SIG-M5 treated with dmso at 0.1 percent for 504 hours (cell line): ENCODE results near the gene TMEM63B.
"Not testable (repeated sequence)": the region's sequence is repeated elsewhere in the genome, so short reads cannot be mapped to it uniquely, and the experiment has no call there.

Experiments
- DNase-seq: peaks from one replicate; lab custom pipeline; 2025; ENCODE audit not compliant: unreplicated experiment; lab: John Stamatoyannopoulos, UW

TMEM63B gene

DNA sequence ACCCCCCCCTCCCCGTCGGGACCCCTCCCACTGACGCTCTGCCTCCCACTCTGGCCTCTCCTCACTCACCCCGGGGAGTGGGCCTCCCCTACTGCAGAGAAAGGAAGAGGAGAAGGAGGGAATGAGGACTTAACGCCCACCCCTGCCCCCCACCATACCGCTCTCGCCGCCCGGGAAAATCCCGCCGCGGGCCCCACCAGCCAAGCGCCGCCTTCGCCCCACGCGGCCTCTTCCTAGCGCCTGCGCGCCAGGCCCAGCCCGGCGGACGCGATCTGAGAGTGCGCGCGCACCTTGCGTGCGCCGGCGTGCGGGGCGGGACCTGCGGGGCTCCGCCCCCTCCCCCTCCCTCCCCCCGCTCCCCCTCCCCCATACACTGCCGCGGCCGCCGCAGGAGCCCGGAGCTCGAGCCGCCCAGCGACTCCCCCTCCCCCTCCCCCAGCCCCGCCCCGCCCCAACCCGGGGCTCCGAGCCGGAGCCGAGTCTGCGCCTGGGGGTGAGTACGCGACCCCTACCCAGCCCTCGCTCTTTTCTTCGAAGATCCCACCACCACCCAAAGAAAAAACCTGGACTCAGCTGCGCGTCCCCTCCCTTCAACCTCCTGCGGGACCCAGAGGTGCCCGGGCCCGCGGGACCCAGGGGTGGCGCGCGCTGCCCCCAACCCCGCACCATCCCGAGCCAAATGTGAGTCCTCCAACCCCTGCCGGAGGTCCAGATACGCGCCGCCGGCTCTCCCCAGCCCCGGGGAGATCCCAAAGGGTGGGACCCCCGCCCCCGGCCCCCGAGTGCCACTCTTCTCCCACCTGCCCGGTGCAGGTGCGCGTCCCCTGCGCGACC is at the start of gene TMEM63B, which contains the start of gene MRPL14:
TMEM63B (plus strand) TSS at position 369 of the 834 bp plus-strand sequence. CDS start 7,031 bp downstream, outside the sequence.
MRPL14 (minus strand) TSS at position 267 of the 834 bp plus-strand sequence. CDS start 10,841 bp downstream, outside the sequence.
- DNase-seq, result peak; percentile 65

DNA sequence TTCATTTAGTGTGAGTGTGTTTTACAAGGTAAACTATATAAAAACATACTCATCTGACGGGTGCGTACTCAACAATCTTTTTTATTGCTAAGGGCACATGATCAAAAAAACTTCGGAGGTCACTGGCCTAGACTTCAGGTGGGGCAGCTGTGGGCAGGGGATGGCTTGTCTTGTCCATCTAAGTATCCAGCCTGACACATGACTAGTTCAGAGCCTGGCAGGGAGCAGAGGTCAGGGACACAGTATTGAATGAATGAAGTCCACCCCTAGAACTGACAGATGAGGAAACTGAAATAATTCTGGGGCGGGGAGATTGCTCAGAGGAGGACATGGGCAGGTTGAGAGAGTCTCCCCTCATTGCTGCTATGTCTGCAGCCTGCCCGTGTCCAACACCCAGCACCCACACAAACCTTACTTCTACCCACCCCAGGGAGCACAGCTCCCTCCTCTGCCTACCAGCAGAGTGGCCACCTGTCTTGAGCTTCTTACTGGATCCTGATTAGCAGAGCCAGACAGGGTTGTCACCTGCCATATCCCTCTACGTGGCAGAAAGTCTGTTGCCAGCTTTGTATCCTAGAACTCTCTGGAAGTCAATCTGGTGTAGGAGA is 49.0 kb upstream of the TMEM63B start:
- no peak for DNase-seq

DNA sequence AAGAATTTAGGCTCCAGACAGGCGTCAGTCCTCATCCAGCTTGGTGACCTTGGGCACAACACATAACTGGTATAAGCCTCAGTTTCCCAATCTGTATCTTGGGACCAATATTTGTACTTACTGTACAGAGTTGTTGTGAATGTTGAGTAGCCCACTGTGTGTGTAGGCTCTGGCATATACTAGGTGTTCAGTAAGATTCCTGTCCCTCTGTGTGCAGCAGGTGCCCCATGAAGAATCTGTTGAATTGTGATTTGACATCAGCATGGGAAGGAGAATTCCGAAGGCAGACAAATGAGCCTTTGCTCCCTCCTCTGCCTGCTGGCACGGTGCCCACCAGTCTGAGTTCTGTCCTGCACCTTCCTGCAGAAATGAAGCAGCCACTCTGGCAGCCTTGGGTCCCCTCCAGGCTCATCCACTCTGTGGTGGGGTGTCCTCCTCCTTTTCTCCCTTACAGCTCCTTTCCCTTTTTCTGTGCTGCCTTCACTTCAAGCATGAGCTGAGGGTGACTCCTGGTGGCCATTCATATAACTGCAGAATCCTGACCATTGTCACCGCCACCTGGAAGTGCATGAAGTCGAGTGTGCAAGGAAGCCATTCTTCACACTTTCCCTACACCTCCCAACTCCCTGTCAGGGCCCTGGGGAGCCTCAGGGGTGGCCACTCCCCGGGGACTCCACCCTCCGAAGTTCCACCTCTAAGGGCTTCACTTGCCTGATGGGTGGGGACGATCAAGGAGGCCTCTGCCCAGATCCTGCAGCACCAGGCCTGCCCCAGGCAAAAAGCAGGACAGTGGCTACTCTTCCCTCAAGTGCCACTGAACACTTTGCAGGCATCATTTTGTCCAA is 48.3 kb upstream of the TMEM63B start:
- no peak for DNase-seq

DNA sequence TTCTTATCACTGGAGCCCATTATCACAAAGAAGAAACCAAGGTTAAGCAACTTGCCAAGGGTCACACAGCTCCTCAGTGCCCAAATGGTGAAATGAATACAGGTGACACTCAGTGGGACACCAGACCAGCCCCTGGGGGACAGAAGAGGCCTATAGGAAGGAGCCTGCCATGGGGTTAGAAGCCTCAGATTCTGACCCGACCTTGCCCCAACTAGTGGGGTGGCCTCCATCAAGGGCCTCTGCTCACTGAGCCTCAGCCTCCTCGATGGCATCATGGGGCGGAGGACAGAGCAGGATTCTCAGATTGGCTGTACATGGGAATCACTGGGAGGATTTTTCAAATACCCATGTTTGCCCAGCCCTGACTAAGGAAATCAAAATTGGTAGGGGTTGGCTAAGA is 47.7 kb upstream of the TMEM63B start:
- DNase-seq, result no peak

DNA sequence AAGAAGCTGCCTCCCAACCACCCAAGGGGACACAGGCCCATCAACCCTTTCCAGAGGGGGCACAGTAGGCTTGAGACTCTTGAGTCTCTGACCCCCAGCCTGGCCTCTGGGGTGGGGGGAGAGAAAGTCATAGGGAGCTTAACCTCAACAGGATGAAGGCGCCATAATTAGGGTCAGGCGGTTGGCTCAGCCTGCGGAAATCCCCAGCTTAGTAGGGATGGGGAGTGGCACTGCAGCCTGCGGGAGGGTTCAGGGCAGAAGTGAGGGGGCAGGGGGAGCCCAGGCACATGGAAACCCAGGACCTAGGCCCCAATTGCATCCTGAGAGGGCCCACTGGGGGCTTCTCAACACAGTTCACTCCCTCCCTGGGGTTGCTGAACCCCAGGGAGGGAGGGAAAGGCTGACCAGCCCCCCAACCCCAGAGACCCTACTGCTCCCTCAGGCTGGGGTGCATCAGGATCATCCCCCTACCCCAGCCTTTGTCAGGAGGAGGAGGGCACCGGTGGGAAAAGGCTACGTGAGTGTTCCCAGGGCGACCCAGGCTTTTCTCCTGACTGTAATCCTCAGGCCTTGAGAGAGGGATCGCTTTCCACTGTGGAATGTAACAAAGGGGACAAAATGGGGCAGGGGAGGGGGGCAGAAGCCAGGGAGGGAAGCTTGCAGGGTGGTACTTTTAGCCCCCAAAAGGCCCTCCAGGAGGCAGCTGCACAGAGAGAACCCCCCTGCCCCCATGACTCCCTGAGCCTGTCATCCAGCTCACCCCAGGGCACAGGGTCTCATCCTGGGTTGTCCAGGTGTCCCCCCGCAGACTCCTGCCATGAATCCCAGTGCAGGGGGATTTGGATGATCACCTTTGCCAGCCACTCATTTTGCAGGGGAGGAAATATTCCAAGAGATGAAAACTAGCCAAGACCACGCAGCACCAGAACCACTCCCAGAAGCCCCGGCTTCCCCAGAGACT is 46.5 kb upstream of the TMEM63B start:
- no peak for DNase-seq

DNA sequence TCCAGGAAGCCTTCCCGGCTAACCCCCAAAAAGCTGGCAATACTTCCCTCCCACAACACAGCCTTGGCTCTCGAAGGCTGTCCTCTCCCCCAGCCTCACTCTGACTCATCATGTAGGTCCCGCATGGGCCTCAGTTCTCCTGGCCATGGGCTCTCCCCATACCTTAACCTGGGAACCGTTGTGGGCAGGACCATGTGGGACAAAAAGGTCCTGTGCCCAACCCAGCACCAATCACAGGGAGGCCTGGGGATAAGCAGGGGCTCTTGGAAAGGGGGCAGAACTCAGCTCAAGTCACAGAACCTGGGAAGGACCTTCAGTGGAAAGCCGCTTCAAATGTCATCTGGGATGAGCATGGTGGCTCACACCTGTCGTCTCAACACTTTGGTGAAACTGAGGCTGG is 45.6 kb upstream of the TMEM63B start:
- no peak for DNase-seq

DNA sequence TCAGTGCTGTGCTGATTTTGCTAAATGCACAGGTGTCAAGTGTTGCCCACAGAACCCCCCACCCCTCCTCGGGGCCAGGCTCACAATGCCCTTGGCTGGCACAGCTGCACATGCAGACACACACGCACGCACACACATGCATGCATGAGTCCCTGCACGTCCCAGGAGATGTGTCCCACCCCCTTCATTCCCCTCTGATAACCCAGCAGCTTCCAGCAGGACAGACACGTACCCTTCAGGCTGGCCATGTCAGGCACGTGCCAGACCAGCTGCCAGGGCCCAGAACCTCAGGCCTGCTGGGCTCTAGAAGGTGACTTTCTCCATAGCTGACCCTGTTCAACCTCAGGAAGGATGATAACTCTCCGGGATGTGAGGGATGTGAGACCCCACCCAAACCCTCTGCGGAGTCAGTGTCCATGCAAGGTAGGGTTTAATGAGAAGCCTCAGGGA is 44.5 kb upstream of the TMEM63B start:
- DNase-seq, result no peak

DNA sequence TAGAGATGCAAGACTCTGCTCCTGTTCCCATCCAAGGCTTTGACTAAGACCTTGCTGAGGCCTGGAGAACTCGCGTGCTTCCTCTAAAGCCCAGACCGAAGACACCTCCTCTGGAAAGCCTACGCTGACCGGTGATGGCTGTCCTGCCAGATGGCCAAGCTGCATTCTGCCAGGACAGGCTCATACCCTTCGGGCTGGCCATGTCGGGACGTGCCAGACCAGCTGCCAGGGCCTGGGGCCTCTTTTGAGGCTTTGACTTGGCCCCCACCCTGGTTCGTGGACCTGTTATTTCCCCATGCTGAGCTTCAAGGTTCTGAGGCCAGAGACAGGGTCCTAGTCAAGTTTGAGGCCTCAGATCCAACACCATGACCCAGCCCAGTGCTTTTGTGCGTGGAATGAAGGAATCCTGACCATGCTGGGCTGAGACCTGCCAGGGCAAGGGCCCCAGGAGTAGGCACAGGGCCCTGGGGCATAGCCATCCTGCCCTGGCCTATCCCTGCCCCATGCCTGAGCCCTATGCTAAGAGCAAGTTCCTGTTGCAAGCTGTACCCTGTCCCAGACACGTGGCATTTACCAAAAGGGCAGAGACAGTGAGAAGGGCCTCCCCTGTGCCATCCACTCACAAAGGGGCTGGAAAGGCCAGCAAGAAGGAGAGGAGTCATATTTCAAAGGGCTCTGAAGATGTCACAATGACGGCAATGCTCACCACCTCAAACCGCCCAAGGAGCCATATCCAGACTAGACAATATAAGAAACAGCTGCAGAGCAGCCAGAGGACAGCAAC is 42.9 kb upstream of the TMEM63B start:
- no peak for DNase-seq

DNA sequence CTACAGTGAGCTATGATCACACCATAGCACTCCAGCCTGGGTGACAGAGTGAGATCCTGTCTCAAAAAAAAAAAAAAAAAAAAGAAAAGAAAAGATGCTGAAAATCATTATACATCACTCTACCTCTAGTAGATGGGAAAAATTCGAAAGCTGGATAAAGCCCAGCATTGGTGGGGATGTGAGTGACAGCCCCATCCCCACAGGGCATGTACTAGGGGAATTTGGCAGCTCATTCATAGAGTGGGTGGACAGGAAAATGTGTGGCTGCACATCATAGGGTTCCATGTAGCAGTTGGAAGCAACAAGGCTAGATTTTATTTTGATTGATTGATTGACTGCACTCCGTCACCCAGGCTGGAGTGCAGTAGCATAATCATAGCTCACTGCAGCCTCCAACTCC is 42.1 kb upstream of the TMEM63B start:
- DNase-seq, result no peak

DNA sequence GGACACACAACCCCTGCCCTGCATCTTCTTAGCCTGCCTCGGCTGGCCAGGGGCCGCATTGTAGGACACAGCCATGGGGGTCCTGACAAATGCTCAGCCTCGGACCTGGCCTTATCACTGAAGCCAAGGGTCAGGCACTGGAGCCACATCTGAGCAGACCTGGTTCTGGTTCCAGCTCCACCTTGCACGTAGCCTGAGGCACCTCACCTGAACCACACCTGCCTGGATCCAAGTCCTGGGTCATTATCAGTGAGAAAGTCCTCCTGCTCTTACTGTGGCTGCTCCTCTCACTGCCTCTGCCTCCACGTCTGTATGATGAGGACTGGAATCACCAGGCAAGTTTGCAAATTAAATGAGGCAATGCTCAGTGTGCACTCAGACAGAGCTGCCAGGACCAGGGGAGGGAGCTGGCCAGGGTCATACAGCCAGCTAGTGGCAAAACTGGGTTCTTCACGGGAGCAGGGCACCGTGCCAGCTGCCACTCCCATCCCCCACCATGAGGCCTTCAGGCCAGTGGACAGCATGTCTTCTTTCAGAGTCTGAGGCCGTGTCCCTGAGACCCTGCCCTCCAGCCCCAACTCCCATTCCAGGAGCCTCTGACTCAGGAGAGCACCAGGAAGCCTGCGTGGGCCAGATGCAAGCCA is 40.3 kb upstream of the TMEM63B start:
- DNase-seq, result no peak

DNA sequence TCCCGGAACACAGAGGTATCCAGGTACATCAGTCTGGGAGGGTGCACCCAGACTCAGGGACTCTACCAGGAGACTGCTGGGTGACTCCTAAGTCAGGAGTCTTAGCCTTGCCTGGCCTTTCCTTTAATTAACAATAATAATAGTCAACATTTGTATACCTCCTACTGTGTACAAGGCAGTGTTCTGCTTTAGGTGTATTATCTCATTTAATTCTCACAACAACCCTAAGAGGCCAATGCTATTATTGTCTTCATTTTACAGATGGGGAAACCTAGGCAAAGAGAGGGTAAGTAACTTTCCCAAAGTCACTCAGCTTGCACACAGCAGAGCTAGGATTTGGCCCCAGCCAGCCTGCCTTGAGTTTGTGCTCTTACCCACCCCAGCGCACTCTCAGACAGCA is 39.7 kb upstream of the TMEM63B start:
- no peak for DNase-seq

DNA sequence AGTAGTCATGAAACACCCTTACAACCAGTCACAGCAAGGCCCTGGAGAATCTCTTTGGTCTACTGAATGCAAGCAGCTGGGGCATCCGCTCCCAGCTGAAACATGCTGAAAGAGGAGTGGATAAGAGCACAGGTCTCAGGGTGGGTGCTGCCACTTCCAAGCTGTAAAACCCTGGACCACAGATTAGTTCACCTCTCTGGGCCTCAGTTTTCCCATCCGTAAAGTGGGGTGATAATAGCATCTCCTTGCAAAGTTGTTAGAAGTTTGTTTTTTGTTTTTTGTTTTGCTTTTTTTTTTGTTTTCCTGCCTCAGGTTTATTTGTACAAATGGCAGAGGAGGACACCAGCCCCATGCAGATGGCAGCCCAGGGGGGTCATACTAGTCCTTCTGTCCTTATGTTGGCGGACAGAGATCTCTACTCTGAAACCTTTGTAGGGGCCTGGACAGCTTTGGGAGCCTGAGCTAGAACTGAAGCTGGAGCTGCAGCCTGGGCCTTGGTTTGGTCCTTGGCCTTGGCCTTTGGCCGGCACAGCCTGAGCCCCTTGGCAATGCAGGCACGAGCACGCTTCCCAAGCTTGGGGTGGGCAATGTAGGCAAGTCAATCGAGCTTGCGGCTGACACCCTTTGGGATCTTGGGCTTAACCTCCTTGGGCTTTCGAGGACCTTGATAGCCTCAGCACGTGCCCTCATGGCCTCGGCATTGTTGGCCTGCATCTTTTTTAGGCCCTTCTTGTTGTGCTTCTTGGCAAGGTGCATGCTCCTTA is 38.3 kb upstream of the TMEM63B start:
- no peak for DNase-seq

DNA sequence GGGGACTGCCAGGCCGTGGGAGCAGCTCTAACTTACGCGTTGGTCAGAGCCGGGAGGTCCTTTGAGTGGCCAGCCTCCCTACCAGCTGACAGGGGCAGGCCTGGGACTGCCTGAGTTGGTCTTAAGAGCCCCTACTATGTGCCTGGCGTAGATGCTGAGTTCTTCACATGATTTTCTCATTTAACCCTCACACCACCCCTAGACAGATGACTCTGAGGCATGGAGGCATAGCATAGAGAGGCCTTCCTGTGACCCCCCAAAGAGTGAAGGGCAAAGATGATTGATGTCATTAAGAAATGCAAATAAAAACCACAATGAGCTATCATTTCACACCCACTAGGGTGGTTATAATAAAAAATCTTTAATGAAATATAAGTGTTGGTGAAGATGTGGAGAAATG is 36.9 kb upstream of the TMEM63B start:
- no peak for DNase-seq

DNA sequence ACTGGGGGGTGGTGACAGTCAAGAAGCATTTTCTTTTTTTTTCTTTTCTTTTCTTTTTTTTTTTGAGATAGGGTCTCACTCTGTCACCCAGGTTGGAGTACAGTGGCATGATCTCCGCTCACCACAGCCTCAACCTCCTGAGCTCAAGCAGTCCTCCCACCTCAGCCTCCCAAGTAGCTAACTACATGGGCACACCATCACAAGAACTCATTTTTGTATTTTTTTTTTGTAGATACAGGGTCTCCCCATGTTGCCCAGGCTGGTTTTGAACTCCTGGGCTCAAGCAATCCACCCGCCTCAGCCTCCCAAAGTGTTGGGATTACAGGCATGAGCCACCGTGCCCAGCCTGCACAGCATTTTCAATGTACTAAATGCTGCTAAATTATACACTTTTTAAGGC is 36.0 kb upstream of the TMEM63B start:
- not testable (repeated sequence) for DNase-seq

DNA sequence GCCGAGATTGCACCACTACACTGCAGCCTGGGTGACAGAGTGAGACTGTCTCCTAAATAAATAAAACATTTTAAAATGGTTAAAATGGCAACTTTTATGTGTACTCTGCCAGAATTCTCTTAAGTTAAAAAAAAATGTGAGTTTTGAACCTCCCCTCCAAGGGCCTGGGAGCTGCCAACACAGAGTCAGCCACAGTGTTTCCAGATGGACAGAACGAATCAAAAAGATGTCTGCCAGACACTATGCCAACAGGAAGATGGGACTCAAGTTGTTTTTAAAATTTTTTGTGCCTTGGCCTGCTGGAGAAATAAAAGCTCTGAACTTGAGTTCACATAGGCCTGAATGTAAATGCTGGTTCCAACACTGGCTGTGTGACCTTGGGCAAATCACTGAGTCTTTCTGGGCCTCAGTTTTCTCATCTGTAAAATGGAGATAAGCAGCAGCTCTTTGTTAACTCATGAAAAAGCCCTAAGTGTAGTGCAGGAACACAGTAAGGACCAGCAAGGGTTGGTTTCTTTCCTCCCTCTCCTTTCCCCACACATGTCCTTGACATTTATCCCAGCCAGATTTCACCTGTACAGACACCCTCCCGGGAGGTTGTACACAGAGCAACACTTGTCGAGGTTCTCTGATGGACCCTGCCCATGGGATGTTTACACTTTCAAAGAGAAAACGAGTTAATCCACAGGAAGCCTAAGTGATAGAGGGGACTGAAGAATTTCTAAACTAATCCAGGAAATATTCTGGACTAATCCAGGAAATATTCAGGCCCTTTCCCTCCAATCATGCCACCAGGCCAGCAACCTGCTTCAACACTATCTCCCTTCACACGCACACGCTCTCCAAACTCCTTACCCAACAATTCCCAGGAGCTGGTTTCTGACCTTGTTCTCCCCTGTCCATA is 35.1 kb upstream of the TMEM63B start:
- no peak for DNase-seq

DNA sequence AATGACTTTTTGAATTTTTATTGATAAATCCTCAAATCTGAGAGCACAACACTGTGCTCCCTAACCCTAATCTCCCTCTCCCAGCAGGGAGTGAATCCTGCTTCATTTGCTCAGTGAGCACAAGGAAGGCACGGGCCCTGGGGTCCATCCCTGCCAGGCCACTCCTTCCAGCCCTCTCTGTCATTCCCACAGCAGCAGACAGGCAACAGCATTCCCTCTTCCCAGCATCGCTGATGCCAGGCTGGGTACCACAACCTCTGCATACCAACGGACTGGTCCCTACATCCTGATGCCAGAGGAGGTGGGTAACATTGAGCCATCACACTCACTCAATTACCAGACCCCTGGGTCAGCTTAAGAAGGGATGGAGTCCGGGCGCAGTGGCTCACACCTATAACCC is 34.3 kb upstream of the TMEM63B start:
- no peak for DNase-seq

DNA sequence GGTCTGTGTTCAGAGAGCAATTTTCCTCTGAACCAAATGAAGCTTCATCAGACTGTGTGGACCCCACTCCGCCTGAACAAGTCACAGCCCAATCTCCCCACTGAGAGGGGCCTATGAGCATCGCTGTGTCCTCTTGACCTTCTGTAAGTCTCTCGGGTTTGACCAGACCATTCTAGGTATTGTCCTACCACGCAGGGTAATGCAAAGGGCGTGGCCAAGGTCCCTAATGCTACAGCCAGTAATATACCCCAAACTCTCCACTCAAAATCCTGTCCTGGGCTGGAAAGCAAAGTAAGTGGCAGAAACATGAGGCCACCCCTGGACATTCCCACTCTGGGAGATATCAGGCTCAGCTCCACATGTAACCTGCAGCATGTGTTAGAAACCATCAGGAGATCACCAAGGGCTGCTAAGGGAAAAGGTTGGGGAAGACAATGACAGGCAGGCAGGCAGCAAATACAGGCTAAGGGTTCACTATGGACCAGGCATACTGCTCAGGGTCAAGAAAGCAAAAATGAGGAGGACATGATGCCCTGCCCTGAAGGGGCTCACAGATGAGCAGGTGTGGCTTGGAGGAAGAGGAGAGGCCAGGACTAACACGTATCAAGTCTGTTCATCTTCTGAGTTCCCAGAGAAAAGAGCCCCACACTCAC is 33.5 kb upstream of the TMEM63B start:
- DNase-seq, result no peak
